ENCODE results near the gene HNMT. TPM values are rescaled to one million over a fixed set of nuclear protein-coding genes. Genes with fewer than 3 reads are reported as not detected.

HNMT gene
- total and polyA plus RNA-seq, 2 donors (not counting 1 experiment from before 2014, with no cell fraction given), result 0.24 TPM; not detected in 1

- H3K27me3 Mint-ChIP-seq, result peaks cover 10% of the 10 kb centered on the region
- H3K9ac ChIP-seq (ENCODE audit: low read length), result no peak overlapping the region
- no peak overlapping the region for H3K4me3 Mint-ChIP-seq
- WGBS (ENCODE audit: insufficient coverage), result no CpG with 5 or more reads among the region's 2 CpGs
- intact Hi-C loops (cut with micrococcal nuclease), result no loop called here
- H3K27ac Mint-ChIP-seq, result no peak overlapping the region
- H3K27me3 ChIP-seq (replicated peaks in 1 of 4; ENCODE audit: control extremely low read depth in 1 of 4, control insufficient read depth in 3 of 4, insufficient read depth in 4 of 4, low read length in 3 of 4), result no peaks in the 10 kb centered on the region
- no peak overlapping the region for H3K4me2 ChIP-seq (replicated peaks; ENCODE audit: low read depth, low read length, poor library complexity, severe bottlenecking)
- H3K79me2 ChIP-seq (ENCODE audit: control insufficient read depth, insufficient read depth, low read length), result no peaks in the 10 kb centered on the region
- H3K9me3 ChIP-seq (ENCODE audit: control extremely low read depth in 1 of 3, control insufficient read depth in 2 of 3, insufficient read depth in 1 of 3, low read length in 2 of 3), result no peaks in the 10 kb centered on the region
- no peaks in the 10 kb centered on the region for H3K36me3 ChIP-seq (replicated peaks in 1 of 2; ENCODE audit: control extremely low read depth in 1 of 2, control insufficient read depth in 1 of 2, extremely low read depth in 1 of 2, insufficient read depth in 2 of 2, low read length in 1 of 2)
- no peak overlapping the region for H2AFZ ChIP-seq (ENCODE audit: insufficient read depth, low read depth, low read length, poor library complexity, severe bottlenecking)
- no peaks in the 10 kb centered on the region for H3K4me1 ChIP-seq (ENCODE audit: control insufficient read depth in 2 of 2, insufficient read depth in 2 of 2, low read length in 2 of 2)
- ChIA-PET CTCF (no interaction called here), POLR2A (no interaction called here)
- no peaks in the 10 kb centered on the region for H4K20me1 ChIP-seq (ENCODE audit: control insufficient read depth, insufficient read depth, low read length, poor library complexity, severe bottlenecking)
- ATAC-seq (ENCODE audit: low read depth) (no peak), DNase-seq (no peak)
- H3K4me1 Mint-ChIP-seq, result no peaks in the 10 kb centered on the region
- TF ChIP-seq CTCF (IDR thresholded peaks at IDR 0.05) (no peak), EZH2 (IDR thresholded peaks at IDR 0.05; ENCODE audit: borderline replicate concordance, insufficient read depth, low read depth, low read length, poor library complexity, severe bottlenecking) (no peak)
- no peaks in the 10 kb centered on the region for H3K9me3 Mint-ChIP-seq (ENCODE audit: insufficient read depth)
- H3K27ac ChIP-seq (ENCODE audit: low read length in 2 of 2), result no peak overlapping the region
- no peak overlapping the region for H3K4me3 ChIP-seq (ENCODE audit: control extremely low read depth in 1 of 5, extremely low read depth in 1 of 5, insufficient read depth in 1 of 5, low read depth in 2 of 5, low read length in 4 of 5)
Observed at GRCh38 chr2:137925599-137925998, 38.7 kb upstream of the HNMT start.

GRCh38 chr2:137927846-137928245 is 36.4 kb upstream of the HNMT start:
- H3K79me2 ChIP-seq (ENCODE audit: control insufficient read depth, insufficient read depth, low read length), result no peaks in the 10 kb centered on the region
- Mint-ChIP-seq H3K27ac (no peak overlapping the region), H3K27me3 (peaks cover 10% of the 10 kb centered on the region), H3K4me1 (no peaks in the 10 kb centered on the region), H3K4me3 (no peak overlapping the region), H3K9me3 (ENCODE audit: insufficient read depth) (no peaks in the 10 kb centered on the region)
- no peak overlapping the region for H3K27ac ChIP-seq (ENCODE audit: low read length in 2 of 2)
- no peaks in the 10 kb centered on the region for H4K20me1 ChIP-seq (ENCODE audit: control insufficient read depth, insufficient read depth, low read length, poor library complexity, severe bottlenecking)
- no peak overlapping the region for H3K4me2 ChIP-seq (replicated peaks; ENCODE audit: low read depth, low read length, poor library complexity, severe bottlenecking)
- no peak for ATAC-seq (ENCODE audit: low read depth)
- H3K9me3 ChIP-seq (ENCODE audit: control extremely low read depth in 1 of 3, control insufficient read depth in 2 of 3, insufficient read depth in 1 of 3, low read length in 2 of 3), result no peaks in the 10 kb centered on the region
- no peaks in the 10 kb centered on the region for H3K36me3 ChIP-seq (replicated peaks in 1 of 2; ENCODE audit: control extremely low read depth in 1 of 2, control insufficient read depth in 1 of 2, extremely low read depth in 1 of 2, insufficient read depth in 2 of 2, low read length in 1 of 2)
- TF ChIP-seq CTCF (IDR thresholded peaks at IDR 0.05), result no peak
- TF ChIP-seq EZH2 (IDR thresholded peaks at IDR 0.05; ENCODE audit: borderline replicate concordance, insufficient read depth, low read depth, low read length, poor library complexity, severe bottlenecking), result no peak
- H2AFZ ChIP-seq (ENCODE audit: insufficient read depth, low read depth, low read length, poor library complexity, severe bottlenecking), result no peak overlapping the region
- no peaks in the 10 kb centered on the region for H3K4me1 ChIP-seq (ENCODE audit: control insufficient read depth in 2 of 2, insufficient read depth in 2 of 2, low read length in 2 of 2)
- DNase-seq, result no peak
- ChIA-PET CTCF (no interaction called here), POLR2A (no interaction called here)
- H3K9ac ChIP-seq (ENCODE audit: low read length), result no peak overlapping the region
- intact Hi-C loops (cut with micrococcal nuclease), result no loop called here
- H3K27me3 ChIP-seq (replicated peaks in 1 of 4; ENCODE audit: control extremely low read depth in 1 of 4, control insufficient read depth in 3 of 4, insufficient read depth in 4 of 4, low read length in 3 of 4), result no peaks in the 10 kb centered on the region
- no peak overlapping the region for H3K4me3 ChIP-seq (ENCODE audit: control extremely low read depth in 1 of 5, extremely low read depth in 1 of 5, insufficient read depth in 1 of 5, low read depth in 2 of 5, low read length in 4 of 5)
- 91% methylated on average over 2 of the region's 4 CpGs for WGBS (ENCODE audit: insufficient coverage)

Measured in B cell (primary cell).